PFSK-1 (cell line): Measurements from ENCODE around the gene CFP.

ENCODE experiments used
- TAF1 ChIP-seq: IDR thresholded peaks from 2 replicates; pipeline ENCODE4 v1.6.1; 2012; ENCODE audit warnings: low read length, control low read depth, borderline replicate concordance; ENCODE audit not compliant: insufficient read depth
- TF ChIP-seq, protein P1 (sequence below), 2 experiments: IDR thresholded peaks; 2 replicates each; pipeline versions ENCODE4 v1.6.1 to v1.8.0; 2011 to 2012; ENCODE audit warnings: low read depth in 2 of 2, low read length in 2 of 2, control low read depth in 1 of 2, inconsistent platforms in 1 of 2, mild to moderate bottlenecking in 1 of 2, moderate library complexity in 1 of 2; ENCODE audit not compliant: insufficient read depth in 1 of 2

DNA sequence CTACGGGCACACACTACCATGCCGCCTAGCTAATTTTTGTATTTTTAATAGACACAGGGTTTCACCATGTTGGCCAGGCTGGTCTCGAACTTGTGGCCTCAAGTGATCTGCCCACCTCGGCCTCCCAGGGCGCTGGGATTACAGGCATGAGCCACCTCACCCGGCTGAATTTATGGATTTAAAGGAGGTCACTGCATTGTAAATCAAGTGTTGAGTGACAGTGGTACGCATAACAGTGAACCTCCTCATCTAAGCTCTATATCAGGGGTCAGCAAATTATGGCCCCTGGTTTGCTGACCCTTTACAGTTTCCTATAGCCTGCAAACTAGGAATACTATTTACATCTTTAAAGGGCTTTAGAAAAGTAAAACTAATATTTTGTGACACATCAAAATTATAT, 31.8 kb upstream of the CFP start:
- TF ChIP-seq, protein P1, sequence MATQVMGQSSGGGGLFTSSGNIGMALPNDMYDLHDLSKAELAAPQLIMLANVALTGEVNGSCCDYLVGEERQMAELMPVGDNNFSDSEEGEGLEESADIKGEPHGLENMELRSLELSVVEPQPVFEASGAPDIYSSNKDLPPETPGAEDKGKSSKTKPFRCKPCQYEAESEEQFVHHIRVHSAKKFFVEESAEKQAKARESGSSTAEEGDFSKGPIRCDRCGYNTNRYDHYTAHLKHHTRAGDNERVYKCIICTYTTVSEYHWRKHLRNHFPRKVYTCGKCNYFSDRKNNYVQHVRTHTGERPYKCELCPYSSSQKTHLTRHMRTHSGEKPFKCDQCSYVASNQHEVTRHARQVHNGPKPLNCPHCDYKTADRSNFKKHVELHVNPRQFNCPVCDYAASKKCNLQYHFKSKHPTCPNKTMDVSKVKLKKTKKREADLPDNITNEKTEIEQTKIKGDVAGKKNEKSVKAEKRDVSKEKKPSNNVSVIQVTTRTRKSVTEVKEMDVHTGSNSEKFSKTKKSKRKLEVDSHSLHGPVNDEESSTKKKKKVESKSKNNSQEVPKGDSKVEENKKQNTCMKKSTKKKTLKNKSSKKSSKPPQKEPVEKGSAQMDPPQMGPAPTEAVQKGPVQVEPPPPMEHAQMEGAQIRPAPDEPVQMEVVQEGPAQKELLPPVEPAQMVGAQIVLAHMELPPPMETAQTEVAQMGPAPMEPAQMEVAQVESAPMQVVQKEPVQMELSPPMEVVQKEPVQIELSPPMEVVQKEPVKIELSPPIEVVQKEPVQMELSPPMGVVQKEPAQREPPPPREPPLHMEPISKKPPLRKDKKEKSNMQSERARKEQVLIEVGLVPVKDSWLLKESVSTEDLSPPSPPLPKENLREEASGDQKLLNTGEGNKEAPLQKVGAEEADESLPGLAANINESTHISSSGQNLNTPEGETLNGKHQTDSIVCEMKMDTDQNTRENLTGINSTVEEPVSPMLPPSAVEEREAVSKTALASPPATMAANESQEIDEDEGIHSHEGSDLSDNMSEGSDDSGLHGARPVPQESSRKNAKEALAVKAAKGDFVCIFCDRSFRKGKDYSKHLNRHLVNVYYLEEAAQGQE (IDR thresholded peaks at IDR 0.05; ENCODE audit: insufficient read depth in 1 of 2, low read depth in 2 of 2, low read length in 2 of 2): no peak
- no peak for TF ChIP-seq TAF1
